ENCODE measurements around the gene DLGAP1. TPM values are rescaled to one million over a fixed set of nuclear protein-coding genes. Genes with fewer than 3 reads are reported as not detected.

The DLGAP1 gene
- total and polyA plus RNA-seq, 2 experiments from 2014 or later: 17.0 to 48.5 TPM

- Mint-ChIP-seq H3K36me3 (ENCODE audit: low read depth) (peaks cover 8% of the 10 kb centered on the region; the same call in 2 of the 3 replicates), H3K4me3 (no peak overlapping the region; the same call in 2 of the 3 replicates), H3K9me3 (no peaks in the 10 kb centered on the region), H3K27me3 (ENCODE audit: insufficient read depth, low read depth, poor library complexity) (peaks cover 15% of the 10 kb centered on the region), H3K27ac (peak overlapping the region; percentile 82), H3K4me1 (peaks cover 43% of the 10 kb centered on the region)
- Histone ChIP-seq H3K9me2 (ENCODE audit: insufficient read depth) (no peaks in the 10 kb centered on the region), H3K79me2 (replicated peaks; ENCODE audit: insufficient read depth) (no peaks in the 10 kb centered on the region), H3F3A (replicated peaks; ENCODE audit: low read depth) (peaks cover 24% of the 10 kb centered on the region), H3K27me3 (ENCODE audit: insufficient read depth) (no peaks in the 10 kb centered on the region), H3K27ac (ENCODE audit: low read depth) (peak overlapping the region; percentile 42; the same call in 1 of the 2 replicates), H3K4me3 (no peak overlapping the region), H2AFZ (no peak overlapping the region; the same call in 1 of the 2 replicates), H3K36me3 (ENCODE audit: insufficient read depth) (no peaks in the 10 kb centered on the region), H3K4me2 (no peak overlapping the region), H3K4me1 (ENCODE audit: insufficient read depth) (peaks cover 47% of the 10 kb centered on the region), H4K20me1 (replicated peaks; ENCODE audit: insufficient read depth) (no peaks in the 10 kb centered on the region)
- TF ChIP-seq STAT1 (IDR thresholded peaks at IDR 0.05; ENCODE audit: unreplicated experiment) (no peak), CREB1 (CRISPR knock-in tag; IDR thresholded peaks at IDR 0.05; ENCODE audit: low read depth) (no peak), EZH2phosphoT487 (IDR thresholded peaks at IDR 0.05; ENCODE audit: unreplicated experiment) (no peak), JUNB (IDR thresholded peaks at IDR 0.05; ENCODE audit: unreplicated experiment) (no peak), POLR2AphosphoS5 (IDR thresholded peaks at IDR 0.05; ENCODE audit: low read depth) (no peak), ZNF114 (CRISPR knock-in tag; IDR thresholded peaks at IDR 0.05) (no peak)
- DNase-seq (ENCODE audit: low spot score) (no peak), ATAC-seq (no peak; the same call in 2 of the 3 replicates)
Observed at GRCh38 chr18:3652380-3653262, 802.5 kb downstream of the DLGAP1 start.

- no peak overlapping the region for H3K4me3 Mint-ChIP-seq
- no peaks in the 10 kb centered on the region for H3K9me3 Mint-ChIP-seq
- no peaks in the 10 kb centered on the region for H3K79me2 ChIP-seq (replicated peaks; ENCODE audit: insufficient read depth)
- H3K27ac ChIP-seq (ENCODE audit: low read depth): no peak overlapping the region
- ATAC-seq: no peak
- no peaks in the 10 kb centered on the region for H3K9me2 ChIP-seq (ENCODE audit: insufficient read depth)
- H2AFZ ChIP-seq: no peak overlapping the region
- H3F3A ChIP-seq (replicated peaks; ENCODE audit: low read depth): peaks cover 24% of the 10 kb centered on the region
- no peaks in the 10 kb centered on the region for H3K27me3 ChIP-seq (ENCODE audit: insufficient read depth)
- H3K4me3 ChIP-seq: no peak overlapping the region
- H3K36me3 Mint-ChIP-seq (ENCODE audit: low read depth): peaks cover 8% of the 10 kb centered on the region; the same call in 2 of the 3 replicates
- H4K20me1 ChIP-seq (replicated peaks; ENCODE audit: insufficient read depth): no peaks in the 10 kb centered on the region
- no peak overlapping the region for H3K4me2 ChIP-seq
- H3K4me1 ChIP-seq (ENCODE audit: insufficient read depth): peaks cover 47% of the 10 kb centered on the region
- H3K4me1 Mint-ChIP-seq: peaks cover 43% of the 10 kb centered on the region
- no peak overlapping the region for H3K27ac Mint-ChIP-seq
- H3K36me3 ChIP-seq (ENCODE audit: insufficient read depth): no peaks in the 10 kb centered on the region
- peaks cover 16% of the 10 kb centered on the region for H3K27me3 Mint-ChIP-seq (ENCODE audit: insufficient read depth, low read depth, poor library complexity)
- no peak for DNase-seq (ENCODE audit: low spot score)
- no peak for TF ChIP-seq STAT1 (IDR thresholded peaks at IDR 0.05; ENCODE audit: unreplicated experiment)
- TF ChIP-seq ZNF114 (CRISPR knock-in tag; IDR thresholded peaks at IDR 0.05): no peak
- no peak for TF ChIP-seq NANOG (IDR thresholded peaks at IDR 0.05; ENCODE audit: borderline replicate concordance)
- no peak for TF ChIP-seq ZNF462 (CRISPR knock-in tag; IDR thresholded peaks at IDR 0.05)
- TF ChIP-seq EZH2phosphoT487 (IDR thresholded peaks at IDR 0.05; ENCODE audit: unreplicated experiment): no peak
- no peak for TF ChIP-seq CREB1 (CRISPR knock-in tag; IDR thresholded peaks at IDR 0.05; ENCODE audit: low read depth)
- no peak for TF ChIP-seq JUNB (IDR thresholded peaks at IDR 0.05; ENCODE audit: unreplicated experiment)
- TF ChIP-seq EZH2 (IDR thresholded peaks at IDR 0.05; ENCODE audit: low read depth, unreplicated experiment): no peak
- no peak for TF ChIP-seq POLR2AphosphoS5 (IDR thresholded peaks at IDR 0.05; ENCODE audit: low read depth)
- TF ChIP-seq ETS1 (IDR thresholded peaks at IDR 0.05): no peak
- TF ChIP-seq ZNF331 (CRISPR knock-in tag; IDR thresholded peaks at IDR 0.05; ENCODE audit: low read depth): no peak
Observed at GRCh38 chr18:3651266-3651665, 803.8 kb downstream of the DLGAP1 start.

Data from GM23338 (cell line).